ENCODE results near the gene ZNF827.

Gene ZNF827

GRCh38 chr4:145786830-145787229 lies 151.8 kb downstream of the ZNF827 start:
- no peak for DNase-seq

- DNase-seq = no peak
These were observed 152.4 kb downstream of the ZNF827 start for GRCh38 chr4:145786261-145786660.

GRCh38 chr4:145785391-145786008 lies 153.1 kb downstream of the ZNF827 start:
- no peak for DNase-seq

GRCh38 chr4:145784036-145784435 lies 154.6 kb downstream of the ZNF827 start:
- no peak for DNase-seq

- no peak for DNase-seq
These were observed 155.9 kb downstream of the ZNF827 start for GRCh38 chr4:145782756-145783155.

GRCh38 chr4:145781351-145781750 lies 157.3 kb downstream of the ZNF827 start:
- DNase-seq = no peak

- DNase-seq = no peak
These were observed 159.3 kb downstream of the ZNF827 start for GRCh38 chr4:145779319-145779801.

- DNase-seq = no peak
These were observed 162.4 kb downstream of the ZNF827 start for GRCh38 chr4:145776208-145776607.

GRCh38 chr4:145775406-145775805 lies 163.2 kb downstream of the ZNF827 start:
- DNase-seq = no peak

- DNase-seq = no peak
These were observed 164.2 kb downstream of the ZNF827 start for GRCh38 chr4:145774473-145774872.

GRCh38 chr4:145773581-145774234 lies 164.9 kb downstream of the ZNF827 start:
- DNase-seq = no peak

GRCh38 chr4:145772347-145772746 lies 166.3 kb downstream of the ZNF827 start:
- DNase-seq = no peak

- no peak for DNase-seq
These were observed 168.5 kb downstream of the ZNF827 start for GRCh38 chr4:145770124-145770523.

- no peak for DNase-seq
These were observed 169.1 kb downstream of the ZNF827 start for GRCh38 chr4:145769450-145770037.

GRCh38 chr4:145766273-145766672 lies 172.3 kb downstream of the ZNF827 start:
- DNase-seq = no peak

GRCh38 chr4:145763399-145763798 lies 175.2 kb downstream of the ZNF827 start:
- no peak for DNase-seq

- no peak for DNase-seq
These were observed 175.9 kb downstream of the ZNF827 start for GRCh38 chr4:145762719-145763118.

- DNase-seq = no peak
These were observed 177.4 kb downstream of the ZNF827 start for GRCh38 chr4:145760961-145761929.

- no peak for DNase-seq
These were observed 178.4 kb downstream of the ZNF827 start for GRCh38 chr4:145760176-145760575.

GRCh38 chr4:145757188-145757587 lies 181.4 kb downstream of the ZNF827 start:
- DNase-seq = no peak

- DNase-seq = no peak
These were observed 182.4 kb downstream of the ZNF827 start for GRCh38 chr4:145756244-145756643.

GRCh38 chr4:145755802-145756201 lies 182.8 kb downstream of the ZNF827 start:
- DNase-seq = no peak

- DNase-seq = no peak
These were observed 195.0 kb downstream of the ZNF827 start for GRCh38 chr4:145743641-145744040.

All from CD4-positive, alpha-beta T cell treated with Interleukin-17A for 4 hours (primary cell).